HepG2 (cell line): ENCODE results near the gene IDUA. TPM values are rescaled to one million over a fixed set of nuclear protein-coding genes. Genes with fewer than 3 reads are reported as not detected.

ENCODE experiments used
- ATAC-seq: fragments of 200-7000 bp; cut with Tn5 transposase; 3 replicates; pipeline ENCODE4 v1.9.1; 2020; ENCODE audit warnings: mild to moderate bottlenecking, moderate library complexity
- BruUV-seq: library from RNA; stranded (reverse); fragments of 400-500 nt; replicated peaks from 2 replicates; lab custom pipeline; 2021; lab: Mats Ljungman, UMichigan
- CTCF ChIA-PET: fragments of 300-600 bp; formaldehyde crosslinking; extraction: SDS; loops from one replicate; lab custom pipeline; 2021; ENCODE audit warnings: low total read pairs, inconsistent platforms, low intra/inter-chr PET ratio; lab: Yijun Ruan, JAX
- POLR2A ChIA-PET: fragments of 350-600 bp; sonication (Branson Sonifier 250); formaldehyde crosslinking; loops from one replicate; lab custom pipeline; 2020; ENCODE audit warnings: antibody characterized with exemption, inconsistent platforms; lab: Yijun Ruan, JAX
- DNase-seq: peaks from one replicate; pipeline ENCODE4 v3.0.0-alpha.2; 2015; ENCODE audit warnings: low spot score
- FAIRE-seq: peaks from 3 replicates; lab custom pipeline; 2011; peaks lifted over from hg19 to GRCh38; lab: Jason Lieb, UNC
- H2AFZ ChIP-seq: one replicate; pipeline ENCODE4 v1.6.1; 2011; ENCODE audit warnings: low read length, inconsistent platforms
- H3K27ac ChIP-seq: fragments of 300-600 bp; 3 replicates; pipeline ENCODE4 v1.8.0; 2011; ENCODE audit warnings: mixed run types, mild to moderate bottlenecking, mixed read lengths, low read length, inconsistent platforms; ENCODE audit not compliant: insufficient read depth; ENCODE audit errors: extremely low read length
- H3K27me3 ChIP-seq, 2 experiments: fragments of 200-600 bp in 1 of 2; 2 replicates in 1 of 2; 3 replicates in 1 of 2; pipeline versions ENCODE4 v1.6.0 to v1.8.0; 2011; ENCODE audit warnings: low read length in 2 of 2, mild to moderate bottlenecking in 2 of 2, moderate library complexity in 2 of 2, inconsistent platforms in 1 of 2; ENCODE audit not compliant: insufficient read depth in 2 of 2, control insufficient read depth in 1 of 2
- H3K36me3 ChIP-seq, 2 experiments: fragments of 200-600 bp in 1 of 2; replicated peaks in 1 of 2; 2 replicates in 1 of 2; 3 replicates in 1 of 2; pipeline versions ENCODE4 v1.5.1 to v1.8.0; 2011; ENCODE audit warnings: low read length in 2 of 2, inconsistent platforms in 1 of 2; ENCODE audit not compliant: insufficient read depth in 2 of 2, control insufficient read depth in 1 of 2
- H3K4me1 ChIP-seq: 2 replicates; pipeline ENCODE4 v1.5.1; 2012; ENCODE audit warnings: low read length, inconsistent platforms; ENCODE audit not compliant: insufficient read depth
- H3K4me2 ChIP-seq: 2 replicates; pipeline ENCODE4 v1.6.0; 2011; ENCODE audit warnings: low read depth, low read length, inconsistent platforms
- H3K4me3 ChIP-seq, 3 experiments: fragments of 200-600 bp in 1 of 3; sonication (generic), shearing (Covaris generic) in 1 of 3; replicated peaks in 1 of 3; 2 replicates each; pipeline ENCODE4 v1.5.1; 2011 to 2016; ENCODE audit warnings: low read length in 3 of 3, inconsistent platforms in 2 of 3, low read depth in 2 of 3, mild to moderate bottlenecking in 2 of 3, control low read depth in 1 of 3, mixed read lengths in 1 of 3; ENCODE audit not compliant: insufficient read depth in 1 of 3
- H3K79me2 ChIP-seq: one replicate; pipeline ENCODE4 v1.6.1; 2011; ENCODE audit warnings: low read length, inconsistent platforms; ENCODE audit not compliant: insufficient read depth
- H3K9ac ChIP-seq: 2 replicates; pipeline ENCODE4 v1.6.0; 2011; ENCODE audit warnings: mild to moderate bottlenecking, low read depth, low read length, inconsistent platforms; ENCODE audit not compliant: insufficient read depth
- H3K9me3 ChIP-seq: 2 replicates; pipeline ENCODE4 v1.5.1; 2012; ENCODE audit warnings: mild to moderate bottlenecking, low read length
- H4K20me1 ChIP-seq: 2 replicates; pipeline ENCODE4 v1.6.0; 2011; ENCODE audit warnings: inconsistent platforms, mild to moderate bottlenecking, low read length, moderate library complexity; ENCODE audit not compliant: insufficient read depth
- AGO2 ChIP-seq: fragments of 200-400 bp; formaldehyde crosslinking; optimal IDR thresholded peaks from 2 replicates; pipeline ENCODE3; 2017; ENCODE audit warnings: mild to moderate bottlenecking, low read depth, low read length, moderate library complexity
- ARID5B ChIP-seq: IDR thresholded peaks from 2 replicates; pipeline ENCODE4 v1.4.0; 2020; ENCODE audit warnings: mild to moderate bottlenecking, missing genetic modification reagents
- BHLHE40 ChIP-seq: IDR thresholded peaks from 2 replicates; pipeline ENCODE4 v1.6.1; 2011; ENCODE audit warnings: low read length, improper control_type of control experiment
- KDM5A ChIP-seq: fragments of 200-600 bp; sonication (generic); IDR thresholded peaks from 2 replicates; pipeline ENCODE4 v1.7.0; 2018; ENCODE audit warnings: antibody characterized with exemption, mild to moderate bottlenecking, low read length, borderline replicate concordance
- NR2C2 ChIP-seq: sonication (generic); formaldehyde crosslinking; IDR thresholded peaks from 2 replicates; pipeline ENCODE4 v1.4.0; 2020; ENCODE audit warnings: missing genetic modification reagents, mild to moderate bottlenecking, moderate library complexity, borderline replicate concordance
- REXO4 ChIP-seq: sonication (generic); formaldehyde crosslinking; IDR thresholded peaks from 2 replicates; pipeline ENCODE4 v1.8.0; 2022; ENCODE audit warnings: missing genetic modification reagents, mild to moderate bottlenecking, borderline replicate concordance
- STAG1 ChIP-seq: sonication (generic); formaldehyde crosslinking; IDR thresholded peaks from 2 replicates; pipeline ENCODE4 v1.4.0; 2020; ENCODE audit warnings: missing genetic modification reagents
- TSC22D2 ChIP-seq: sonication (generic); formaldehyde crosslinking; IDR thresholded peaks from 2 replicates; pipeline ENCODE4 v1.5.1; 2020; ENCODE audit warnings: missing genetic modification reagents, mild to moderate bottlenecking, borderline replicate concordance
- ZBTB49 ChIP-seq: sonication (generic); formaldehyde crosslinking; IDR thresholded peaks from 2 replicates; pipeline ENCODE4 v1.4.0; 2020; ENCODE audit warnings: missing genetic modification reagents, borderline replicate concordance
- ZNF333 ChIP-seq: sonication (generic); formaldehyde crosslinking; IDR thresholded peaks from 2 replicates; pipeline ENCODE4 v1.4.0; 2020; ENCODE audit warnings: mild to moderate bottlenecking, missing genetic modification reagents, borderline replicate concordance
- ZNF724P ChIP-seq: sonication (generic); formaldehyde crosslinking; IDR thresholded peaks from 2 replicates; pipeline ENCODE4 v1.8.0; 2022; ENCODE audit warnings: missing genetic modification reagents, borderline replicate concordance
- ZNF761 ChIP-seq: sonication (generic); formaldehyde crosslinking; conservative IDR thresholded peaks from 2 replicates; pipeline ENCODE4 v1.4.0; 2020; ENCODE audit warnings: mild to moderate bottlenecking, missing genetic modification reagents
- WGBS: methylation state at CpG from one replicate; pipeline ENCODE4 v1.1.6; 2017; ENCODE audit warnings: low lambda C conversion rate; 5-methylcytosine and 5-hydroxymethylcytosine counted together
- in situ Hi-C: cut with HindIII; loops from 2 replicates; pipeline ENCODE4 v1.10.0; 2017; ENCODE audit warnings: low pct_unique_long_range_greater_than_20kb; ENCODE audit not compliant: extremely low pct_ligation_motif_present
- intact Hi-C: fragments of 100-400 bp; cut with micrococcal nuclease; formaldehyde crosslinking; loops from one replicate; pipeline ENCODE4 v1.10.0; 2022; ENCODE audit not compliant: unreplicated experiment
- polyA plus RNA-seq, 8 experiments: library from polyadenylated mRNA; depleted of rRNA in 3 of 8; stranded (reverse) in 7 of 8; unstranded in 1 of 8; fragments of >200 nt; fragmentation: Illumina TruSeq in 4 of 8; extraction: Trizol in 4 of 8; gene quantifications; 2 replicates each; pipeline versions ENCODE4 v1.2.1 to v1.2.3, GENCODE V29; 2011 to 2016; ENCODE audit warnings: low read depth in 4 of 8, missing spikeins in 1 of 8, mixed read lengths in 1 of 8; ENCODE audit not compliant: insufficient read depth in 1 of 8
- total RNA-seq, 5 experiments: library from RNA; depleted of rRNA; stranded (reverse); fragments of >200 nt; fragmentation: Illumina TruSeq; extraction: Trizol; gene quantifications; 2 replicates each; pipeline ENCODE4 v1.2.3, GENCODE V29; 2016; ENCODE audit warnings: low read depth in 1 of 5

The IDUA gene
- total and polyA plus RNA-seq, 2 of the 13 experiments (the other 11 are each of a cell fraction or from before 2014, with no cell fraction given) = 0.77 to 1.0 TPM

DNA sequence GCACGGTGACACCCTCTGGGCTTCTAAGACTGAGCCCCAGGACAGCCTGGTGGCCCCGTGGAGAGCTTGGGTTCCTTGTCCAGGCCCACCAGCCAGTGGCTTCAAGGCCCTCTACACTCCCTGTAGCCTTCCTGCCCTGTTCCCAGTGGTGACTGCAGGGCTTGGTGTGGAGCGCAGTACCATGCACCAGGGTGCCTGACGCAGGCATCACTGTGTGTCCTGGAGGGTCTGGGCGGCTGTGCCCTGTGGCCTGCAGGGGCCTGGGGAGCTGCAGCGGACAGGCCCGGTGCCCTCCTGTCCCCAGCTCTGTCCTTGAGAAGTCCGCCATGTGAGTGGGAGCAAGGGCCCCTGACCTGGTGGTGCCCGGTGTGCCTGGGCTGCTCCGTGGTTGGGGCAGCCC, 28.9 kb downstream of the IDUA start:
- FAIRE-seq (no peak), ATAC-seq (no peak), DNase-seq (no peak)
- BruUV-seq = no TSS peak
- WGBS = 89% methylated on average over 5 of the region's 10 CpGs
- no peaks in the 10 kb centered on the region; a peak in 1 of 5 replicates for H3K27me3 ChIP-seq
- H3K36me3 ChIP-seq = no peaks in the 10 kb centered on the region; a peak in 2 of 5 replicates
- H4K20me1 ChIP-seq = no peaks in the 10 kb centered on the region
- no peaks in the 10 kb centered on the region for H3K9me3 ChIP-seq
- no peak overlapping the region for H3K27ac ChIP-seq
- H3K4me2 ChIP-seq = no peak overlapping the region
- ChIA-PET CTCF (no interaction called here), POLR2A (interaction anchor here (2.4 kb wide), 1 partner anchor 23 kb away, joined by 9 read pairs; the partner anchor contains the start of gene SLC26A1)
- in situ Hi-C loops = no loop called here
- H2AFZ ChIP-seq = no peak overlapping the region
- no peak overlapping the region; the same call in 1 of the 2 replicates for H3K9ac ChIP-seq
- H3K79me2 ChIP-seq = peaks cover 6% of the 10 kb centered on the region
- peaks cover 40% of the 10 kb centered on the region for H3K4me1 ChIP-seq
- H3K4me3 ChIP-seq = no peak overlapping the region
- intact Hi-C loops = no loop called here
- TF ChIP-seq ZBTB49 (CRISPR knock-in tag) (no peak), AGO2 (peak; percentile 54)

DNA sequence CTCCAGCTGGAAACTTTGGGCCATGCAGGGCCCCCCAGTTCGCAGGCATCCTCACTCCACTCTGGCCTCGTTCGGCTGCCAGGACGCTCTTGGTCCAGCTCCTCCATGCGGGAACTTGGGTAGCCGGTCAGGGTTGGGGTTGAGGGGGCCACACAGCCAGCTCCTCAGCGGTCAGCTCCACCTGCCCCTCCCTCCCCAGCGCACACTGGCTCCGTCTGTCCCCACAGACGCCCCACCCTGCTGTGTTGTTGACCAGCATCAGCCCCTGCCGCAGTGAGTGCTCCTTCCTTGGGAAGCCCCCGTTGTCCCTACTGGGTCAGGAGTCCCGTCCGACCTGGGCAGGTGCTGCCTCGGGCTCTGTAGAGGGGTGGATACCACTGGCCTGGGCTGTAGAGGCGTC, 30.4 kb downstream of the IDUA start:
- FAIRE-seq = no peak
- 97% methylated on average over 12 of the region's 16 CpGs for WGBS
- no peaks in the 10 kb centered on the region for H4K20me1 ChIP-seq
- in situ Hi-C loops (no loop called here), intact Hi-C loops (no loop called here)
- no TSS peak for BruUV-seq
- H3K79me2 ChIP-seq = peaks cover 6% of the 10 kb centered on the region
- H3K27ac ChIP-seq = no peak overlapping the region
- CTCF ChIA-PET = no interaction called here
- H3K9me3 ChIP-seq = no peaks in the 10 kb centered on the region
- H3K36me3 ChIP-seq = peaks cover 0 to under 1% of the 10 kb centered on the region in 2 experiments; a peak in 3 of 5 replicates
- ATAC-seq = no peak
- H3K4me1 ChIP-seq = peaks cover 36% of the 10 kb centered on the region
- no peaks in the 10 kb centered on the region; a peak in 1 of 5 replicates for H3K27me3 ChIP-seq
- POLR2A ChIA-PET = interaction anchor here (0.9 kb wide), 1 partner anchor 24 kb away, joined by 3 read pairs; the partner anchor contains the start of gene SLC26A1
- H2AFZ ChIP-seq = no peak overlapping the region
- no peak overlapping the region for H3K4me2 ChIP-seq
- no peak for DNase-seq
- H3K9ac ChIP-seq = no peak overlapping the region
- H3K4me3 ChIP-seq = no peak overlapping the region
- TF ChIP-seq KDM5A (no peak), ZNF333 (CRISPR knock-in tag) (no peak), REXO4 (CRISPR knock-in tag) (no peak), STAG1 (no peak), TSC22D2 (CRISPR knock-in tag) (no peak), ARID5B (CRISPR knock-in tag) (no peak), ZNF724P (CRISPR knock-in tag) (no peak), ZNF761 (CRISPR knock-in tag) (no peak), BHLHE40 (no peak), NR2C2 (no peak)
